Activated CD4-positive, CD25-positive, alpha-beta regulatory T cell treated with anti-CD3 and anti-CD28 coated beads, Interleukin-2, amount 50 U/mL, for 24 hours (primary cell): ENCODE results near the gene GTF2H1.
A peak's percentile ranks its signal among the peaks of the same experiment; 100 is the strongest.

Experiments used
- ATAC-seq, 2 donors: fragments of 150-1000 bp; cut with Tn5 transposase; one replicate each; pipeline ENCODE4 v1.10.0; 2021; ENCODE audit warnings: mild to moderate bottlenecking in 1 of 2, moderate library complexity in 1 of 2

Gene GTF2H1

DNA sequence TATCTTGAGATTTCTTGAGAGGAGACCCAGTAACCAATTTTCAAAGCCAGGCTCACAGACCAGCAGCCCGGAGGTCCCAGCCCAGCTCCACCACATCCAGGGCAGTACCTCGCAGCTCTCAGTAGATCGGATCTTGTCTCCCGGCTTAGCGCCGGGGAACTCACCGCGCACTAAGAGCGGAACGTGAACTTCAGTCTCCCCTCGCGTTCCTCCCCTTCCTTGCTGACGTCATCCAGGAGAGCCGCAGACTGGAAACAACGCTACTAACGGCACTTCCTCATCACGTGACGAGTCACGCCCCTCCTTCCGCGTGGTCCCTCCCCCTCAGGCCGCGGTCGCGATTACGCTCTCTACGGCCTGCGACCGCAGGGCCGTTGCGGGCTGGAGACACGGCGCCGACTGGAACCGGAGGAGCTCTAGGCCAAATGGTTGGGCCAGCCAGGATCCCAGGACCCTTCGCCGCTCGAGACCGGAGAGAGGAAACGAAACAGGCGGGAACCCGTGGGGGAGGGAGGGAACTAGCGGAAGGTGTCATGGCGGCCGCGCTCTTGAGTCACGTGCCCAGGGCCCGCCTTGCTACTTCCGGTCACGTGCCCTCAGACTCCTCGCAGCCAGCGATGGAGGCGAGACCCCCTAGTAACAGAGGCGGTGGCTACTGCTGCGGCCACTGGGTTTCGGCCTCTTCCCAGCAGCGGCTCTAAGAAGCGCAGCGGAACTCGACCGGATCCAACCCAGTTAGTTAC, at the start of gene GTF2H1, which contains the start of gene HPS5:
TSS of gene GTF2H1 (plus strand) at position 599 of the 743 bp plus-strand sequence. CDS start 10,508 bp downstream, outside the sequence.
TSS of gene HPS5 (minus strand) at position 172 of the 743 bp plus-strand sequence. CDS start 4,282 bp downstream, outside the sequence.
- peak; percentile 90 for ATAC-seq

DNA sequence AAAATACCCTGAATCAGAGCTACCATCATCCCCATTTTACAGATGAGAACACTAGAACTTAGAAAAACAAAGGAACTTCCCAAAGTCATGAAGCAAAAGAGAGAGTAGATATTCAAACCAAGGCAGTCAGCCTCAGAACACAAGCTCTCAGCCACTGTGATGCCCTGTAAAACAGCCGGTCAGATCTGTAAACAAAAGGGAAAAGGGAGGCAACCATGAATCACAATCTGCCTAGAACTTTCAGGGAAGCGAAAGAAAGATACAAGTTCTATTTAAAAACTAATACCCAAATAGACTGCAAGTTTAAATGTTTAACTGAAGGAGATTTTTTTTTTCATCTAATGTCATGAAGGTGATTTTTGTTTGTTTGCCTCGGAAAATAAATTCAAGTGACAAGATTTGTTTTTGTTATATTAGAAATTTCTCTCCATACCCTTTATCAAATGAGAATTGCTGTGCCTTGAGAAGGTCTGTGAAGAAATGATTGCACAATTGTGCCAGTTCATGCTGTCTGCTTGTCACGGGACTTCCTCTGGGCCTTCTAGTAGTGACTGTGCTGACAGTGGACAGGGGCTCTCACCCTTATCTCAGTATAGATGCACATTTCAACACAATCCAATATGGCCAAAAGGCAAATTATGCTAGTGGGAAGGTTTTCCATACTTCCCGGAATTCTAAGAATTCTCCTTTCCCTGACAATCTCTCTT, 44.6 kb upstream of the GTF2H1 start:
- no peak for ATAC-seq

DNA sequence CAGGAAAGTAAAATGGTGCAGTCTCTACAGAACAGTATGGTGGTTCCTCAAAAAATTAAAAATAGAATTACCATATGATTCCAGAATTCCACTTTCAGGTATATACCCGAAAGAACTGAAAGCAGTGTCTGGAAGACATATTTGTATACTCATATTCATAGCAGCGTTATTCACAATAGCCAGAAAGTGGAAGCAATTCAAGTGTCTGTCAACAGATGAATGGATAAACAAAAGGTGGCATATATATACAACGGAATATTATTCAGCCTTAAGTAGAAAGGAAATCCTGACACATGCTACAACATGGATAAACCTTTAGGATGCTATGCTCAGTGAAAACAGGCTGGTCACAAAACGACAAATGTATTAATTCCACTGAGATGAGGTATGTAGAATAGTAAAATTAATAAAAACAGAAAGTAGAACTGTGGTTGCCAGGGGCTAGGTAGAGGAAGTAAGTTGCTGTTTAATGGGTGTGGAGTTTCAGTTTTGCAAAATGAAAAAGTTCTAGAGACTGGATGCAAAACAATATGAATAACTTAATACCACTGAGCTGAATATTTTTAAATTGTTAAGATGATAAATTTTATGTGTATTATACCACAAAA, 41.8 kb upstream of the GTF2H1 start:
- peak; percentile 76 to 89 for ATAC-seq

DNA sequence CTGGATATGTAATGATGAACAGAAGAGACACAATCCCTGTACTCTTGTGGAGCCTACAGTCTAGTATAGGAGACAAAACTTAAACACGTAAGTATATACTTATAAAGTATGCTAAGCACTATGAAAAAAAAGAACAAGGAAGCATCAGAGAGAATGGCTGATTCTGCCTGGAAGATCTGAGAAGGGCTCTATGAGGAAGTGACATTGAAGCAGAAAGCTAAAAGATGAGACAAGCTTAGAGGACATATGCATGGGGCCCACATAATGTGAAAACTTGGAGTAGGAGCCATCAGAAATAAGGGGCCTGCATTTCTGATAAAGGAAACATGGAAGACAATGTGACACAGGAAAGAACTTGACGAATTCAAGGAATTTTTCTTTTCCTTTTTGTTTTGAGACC, 39.7 kb upstream of the GTF2H1 start:
- no peak for ATAC-seq

DNA sequence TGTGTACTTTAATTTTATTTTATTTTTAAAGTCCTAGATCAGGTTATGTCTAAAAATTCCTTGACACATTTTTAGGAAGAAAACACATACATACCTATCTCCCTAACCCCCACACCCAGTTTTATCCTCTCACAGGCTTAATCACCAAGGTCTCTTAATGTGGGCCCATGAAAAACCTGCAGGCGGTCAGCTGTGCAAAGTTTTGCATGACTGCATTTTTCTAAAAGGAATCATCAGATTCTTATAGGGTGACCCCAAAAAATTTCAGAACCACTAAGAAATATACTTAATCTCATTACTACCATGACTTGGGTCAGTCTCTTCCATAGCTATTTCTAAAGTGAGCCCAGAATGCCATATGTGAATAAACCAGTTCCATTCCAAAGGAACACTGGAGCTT, 36.5 kb upstream of the GTF2H1 start:
- ATAC-seq = no peak

DNA sequence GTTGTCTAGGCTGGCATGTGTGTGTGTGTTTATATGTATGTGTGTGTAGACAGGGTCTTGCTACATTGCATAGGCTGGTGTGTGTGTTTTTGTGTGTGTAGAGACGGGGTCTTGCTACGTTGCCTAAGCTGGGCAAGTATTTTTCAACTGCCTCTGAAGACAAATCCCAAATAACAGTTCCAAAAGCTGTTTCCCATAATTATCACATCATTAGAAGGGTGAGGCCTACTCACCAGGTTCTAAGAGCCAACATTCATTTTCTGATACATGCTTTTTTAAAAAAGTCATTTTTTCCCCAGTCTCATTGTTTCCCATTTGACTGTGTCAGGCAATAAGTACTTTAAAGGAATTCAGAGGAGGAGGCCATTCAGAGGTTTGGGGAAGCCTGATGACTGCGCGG, 33.5 kb upstream of the GTF2H1 start:
- ATAC-seq = no peak

DNA sequence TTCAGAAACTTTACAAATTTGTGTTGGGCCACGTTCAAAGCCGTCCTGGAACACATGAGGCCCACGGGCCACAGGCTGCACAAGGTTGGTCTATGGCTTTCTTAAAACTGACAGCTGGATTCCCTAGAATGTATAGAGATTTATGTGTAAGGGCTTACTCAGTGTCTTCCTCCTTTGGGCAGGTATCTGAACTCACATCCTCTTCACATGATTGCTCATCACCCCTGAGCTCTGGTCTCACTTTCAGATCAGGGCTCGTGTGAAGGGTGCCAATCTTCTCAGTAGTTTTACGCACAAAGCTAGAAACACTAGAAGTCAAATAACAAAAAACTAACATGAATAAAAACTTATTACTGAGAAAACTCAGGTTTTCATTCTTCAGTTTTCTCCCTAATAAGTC, 27.5 kb upstream of the GTF2H1 start:
- ATAC-seq = peak; percentile 73 to 76

DNA sequence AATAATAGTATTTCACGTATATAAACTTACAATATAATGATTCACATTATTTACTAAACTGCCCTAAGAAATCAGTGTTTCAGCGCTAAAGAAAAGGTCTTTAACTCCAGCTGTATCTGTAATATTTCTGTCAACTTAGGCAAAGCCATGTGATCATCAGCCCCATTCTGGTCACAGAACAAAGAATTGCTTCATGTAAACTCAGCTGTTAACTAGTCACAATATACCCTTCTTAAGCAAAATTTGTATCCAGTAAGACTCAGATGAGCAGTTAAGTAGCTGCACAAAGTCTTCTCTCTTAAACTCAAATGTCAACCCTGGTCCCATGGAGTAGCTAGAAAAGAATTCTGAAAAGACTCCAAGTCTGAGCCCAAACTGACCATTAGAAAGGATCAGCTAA, 27.1 kb upstream of the GTF2H1 start:
- ATAC-seq = no peak

DNA sequence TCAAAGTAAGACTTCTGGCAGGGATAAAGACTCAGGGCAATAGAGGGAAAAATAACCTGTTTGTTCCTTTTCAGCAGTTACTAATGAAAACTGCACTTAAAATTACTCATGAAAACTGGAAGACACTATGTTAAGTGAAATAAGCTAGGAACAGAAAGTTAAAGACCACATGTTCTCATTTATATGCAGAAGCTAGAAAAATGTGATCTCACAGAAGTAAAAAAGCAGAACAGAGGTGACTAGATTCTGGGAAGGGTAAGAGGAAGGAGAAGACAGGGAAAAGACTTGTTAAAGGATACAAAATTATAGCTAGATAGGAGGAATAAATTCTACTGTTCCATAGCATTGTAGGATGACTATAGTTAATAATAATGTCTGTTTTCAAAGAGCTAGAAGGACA, 22.6 kb upstream of the GTF2H1 start:
- ATAC-seq = no peak

DNA sequence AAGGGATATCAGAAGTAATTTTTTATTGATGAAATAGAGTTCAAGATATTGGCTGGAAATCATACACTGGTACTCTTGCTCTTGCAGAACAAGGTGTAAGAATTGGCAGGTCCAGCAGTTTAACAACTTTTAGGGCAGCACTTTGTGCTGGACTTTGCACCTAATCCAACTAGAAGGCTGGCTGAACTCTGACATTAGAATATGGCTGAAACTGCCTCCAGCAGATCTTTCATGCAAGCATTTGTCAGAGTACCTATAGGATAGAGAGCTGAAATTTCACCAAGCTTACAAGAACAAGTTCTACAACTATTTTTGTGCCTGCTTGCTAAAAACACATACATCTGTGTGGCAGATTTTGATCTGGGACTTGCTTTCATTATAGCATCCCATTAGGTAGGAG, 17.6 kb upstream of the GTF2H1 start:
- no peak for ATAC-seq

DNA sequence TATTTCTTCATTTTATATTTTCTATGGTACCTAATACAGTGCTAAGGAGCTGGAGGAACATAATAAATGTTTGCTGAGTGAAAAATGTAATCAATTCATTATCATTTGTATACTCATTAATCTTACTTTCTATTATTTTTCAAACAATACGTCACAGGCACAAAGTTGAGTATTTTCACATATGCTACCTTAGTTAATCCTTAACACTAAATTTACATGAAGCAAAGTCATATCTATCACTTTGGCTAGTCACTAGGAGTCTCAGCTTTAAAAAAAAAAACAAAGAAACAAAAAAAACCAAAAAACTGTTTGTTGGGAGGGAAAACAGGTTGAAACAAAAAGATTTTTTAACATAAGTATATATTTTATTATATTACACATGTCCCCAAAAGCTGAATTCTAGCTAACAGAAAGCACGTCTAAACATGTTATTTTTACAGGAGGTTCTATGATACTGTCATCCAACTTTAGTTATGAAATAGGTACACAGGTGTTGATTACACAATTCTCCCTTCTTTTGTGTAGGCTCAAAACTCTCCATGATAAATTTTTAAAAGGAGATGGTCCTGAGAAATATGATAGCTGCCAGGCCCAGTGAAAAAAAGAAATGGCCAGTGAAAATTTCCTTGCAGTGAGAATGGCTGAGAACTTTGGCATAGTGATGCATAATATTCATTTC, 14.8 kb upstream of the GTF2H1 start:
- no peak for ATAC-seq

DNA sequence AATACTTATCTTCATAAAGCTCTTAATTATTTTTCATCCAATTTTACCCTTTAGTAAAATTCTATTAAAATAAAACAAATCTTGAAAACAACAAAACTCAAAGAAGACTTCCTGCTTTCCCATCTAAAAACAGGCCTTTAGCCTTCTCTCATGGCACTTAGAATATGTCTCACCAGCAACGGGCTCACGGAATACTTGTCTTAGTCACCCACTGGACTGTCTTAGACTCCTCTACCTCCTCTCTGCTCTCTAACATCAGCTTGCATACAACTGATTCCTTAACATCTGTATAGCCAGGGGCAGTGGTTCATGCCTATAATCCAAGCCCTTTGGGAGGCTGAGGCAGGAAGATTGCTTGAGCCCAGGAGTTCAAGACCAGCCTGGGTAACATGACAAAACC, 14.1 kb upstream of the GTF2H1 start:
- ATAC-seq = no peak

DNA sequence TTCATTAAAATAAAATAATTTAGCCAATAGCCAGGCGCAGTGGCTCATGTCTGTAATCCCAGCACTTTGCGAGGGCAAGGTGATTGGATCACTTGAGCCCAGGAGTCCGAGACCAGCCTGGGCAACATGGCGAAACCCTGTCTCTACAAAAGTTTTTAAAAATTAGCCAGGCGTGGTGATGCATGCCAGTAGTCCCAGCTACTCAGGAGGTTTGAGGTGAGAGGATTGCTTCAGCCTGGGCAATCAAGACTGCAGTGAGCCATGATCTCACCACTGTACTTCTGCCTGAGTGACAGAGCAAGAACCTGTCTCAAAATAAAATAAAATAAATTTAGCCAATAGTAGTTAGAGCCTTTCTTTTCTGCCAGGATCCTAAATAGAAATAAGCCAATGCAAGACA, 12.7 kb upstream of the GTF2H1 start:
- ATAC-seq = no peak

DNA sequence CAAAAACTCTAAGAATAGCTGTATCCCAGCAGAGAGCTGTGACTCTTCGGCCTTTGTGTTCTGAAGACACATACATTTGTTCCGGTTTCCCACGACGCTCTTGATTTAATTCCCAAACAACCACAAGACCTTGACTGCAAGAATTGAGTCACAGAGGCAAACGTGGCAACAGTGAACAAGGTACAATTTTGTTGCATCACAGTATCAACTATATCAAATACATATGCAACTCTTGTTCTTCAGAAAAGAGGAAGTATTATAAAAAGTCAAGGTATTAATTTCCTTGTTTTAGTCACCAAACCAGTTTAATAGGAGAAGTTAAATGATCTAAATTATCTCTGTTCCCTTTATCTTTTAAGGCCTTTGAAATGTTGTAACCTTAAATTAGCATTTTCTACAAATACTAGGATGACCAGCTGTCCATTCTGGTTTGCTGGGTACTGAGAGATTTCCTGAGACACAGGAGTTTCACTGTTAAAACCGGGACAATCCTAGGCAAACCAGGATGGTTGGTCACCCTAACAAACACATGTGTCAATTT, 11.5 kb upstream of the GTF2H1 start:
- ATAC-seq = no peak

DNA sequence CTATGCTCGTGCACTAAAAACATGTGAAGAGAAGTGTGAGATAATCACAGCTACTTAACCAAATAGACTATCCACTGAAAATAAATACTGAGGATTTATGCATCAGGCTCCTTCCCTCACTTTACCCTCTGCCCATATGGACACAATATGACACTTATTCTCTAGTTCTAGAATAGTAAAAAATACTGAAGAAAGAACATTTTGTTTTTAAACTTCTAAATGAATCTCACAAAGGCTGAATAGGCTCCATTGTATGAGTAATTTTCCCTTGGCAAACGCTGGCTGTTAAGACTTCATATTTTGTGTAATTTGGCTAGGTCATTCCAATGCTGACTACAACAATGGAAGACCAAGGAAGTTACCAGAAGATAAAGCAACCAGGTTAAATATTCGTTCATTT, 10.4 kb upstream of the GTF2H1 start:
- no peak for ATAC-seq

DNA sequence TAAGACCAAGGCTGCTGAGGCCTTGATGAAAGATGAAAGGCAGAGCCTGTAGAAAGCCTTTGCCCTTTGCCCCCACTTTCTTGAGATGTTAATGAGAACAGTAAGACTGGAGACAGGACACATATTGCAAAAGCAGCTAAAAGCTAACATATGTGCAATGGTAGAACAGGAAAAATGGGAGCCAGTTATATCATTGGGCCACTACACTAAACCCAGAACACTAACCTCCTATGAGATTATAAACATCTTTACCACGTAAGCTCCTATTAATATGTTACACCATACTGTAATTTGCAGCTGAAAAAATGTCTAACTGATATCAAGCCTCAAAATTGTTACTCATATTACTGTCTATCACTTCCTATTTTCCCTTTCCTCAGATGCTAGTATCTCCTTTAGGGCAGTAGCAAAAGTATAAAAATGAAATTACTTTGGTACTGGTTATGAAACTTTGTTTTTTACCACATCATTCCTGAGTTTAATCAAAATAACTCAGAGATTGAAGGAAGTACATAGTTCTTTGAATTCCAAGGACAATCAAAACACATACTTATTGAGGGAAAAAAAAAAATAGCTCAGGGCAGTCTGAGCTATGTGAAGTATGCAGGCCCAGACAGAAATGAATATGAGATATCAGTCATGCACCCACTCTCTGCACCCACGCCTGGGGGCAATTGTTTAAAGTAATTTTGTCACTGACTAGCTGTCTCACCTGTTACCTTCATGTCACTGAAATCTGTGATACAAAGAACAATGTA, 9.5 kb upstream of the GTF2H1 start:
- no peak for ATAC-seq

DNA sequence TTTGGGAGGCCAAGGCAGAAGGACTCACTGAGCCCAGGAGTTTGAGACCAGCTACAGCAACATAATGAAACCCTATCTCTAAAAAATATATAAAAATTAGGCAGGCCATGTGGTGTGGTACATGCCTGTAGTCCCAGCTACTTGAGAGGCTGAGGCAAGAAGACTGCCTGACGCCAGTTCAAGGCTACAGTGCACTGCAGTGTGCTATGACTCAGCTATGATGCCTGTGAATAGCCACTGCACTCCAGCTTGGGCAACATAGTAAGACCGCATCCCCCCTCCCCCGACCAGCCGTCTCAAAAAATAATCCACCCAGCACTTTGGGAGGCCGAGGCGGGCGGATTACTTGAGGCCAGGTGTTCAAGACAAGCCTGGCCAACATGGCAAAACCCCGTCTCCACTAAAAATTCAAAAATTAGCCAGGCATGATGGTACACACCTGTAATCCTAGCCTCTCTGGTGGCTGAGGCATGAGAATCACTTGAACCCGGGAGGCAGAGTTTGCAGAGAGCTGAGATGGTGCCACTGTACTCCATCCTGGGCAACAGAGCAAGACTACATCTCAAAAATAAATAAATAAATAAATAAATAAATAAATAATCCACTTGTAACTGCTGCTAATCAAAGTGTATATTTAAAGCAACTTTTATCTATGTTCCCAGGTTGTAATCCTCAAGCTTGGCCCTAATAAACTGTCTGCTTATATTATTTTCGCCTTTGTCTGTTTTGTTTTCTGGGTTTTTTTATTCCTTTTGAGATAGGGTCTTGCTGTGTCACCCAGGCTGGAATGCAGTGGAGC, 8.2 kb upstream of the GTF2H1 start:
- ATAC-seq = no peak

DNA sequence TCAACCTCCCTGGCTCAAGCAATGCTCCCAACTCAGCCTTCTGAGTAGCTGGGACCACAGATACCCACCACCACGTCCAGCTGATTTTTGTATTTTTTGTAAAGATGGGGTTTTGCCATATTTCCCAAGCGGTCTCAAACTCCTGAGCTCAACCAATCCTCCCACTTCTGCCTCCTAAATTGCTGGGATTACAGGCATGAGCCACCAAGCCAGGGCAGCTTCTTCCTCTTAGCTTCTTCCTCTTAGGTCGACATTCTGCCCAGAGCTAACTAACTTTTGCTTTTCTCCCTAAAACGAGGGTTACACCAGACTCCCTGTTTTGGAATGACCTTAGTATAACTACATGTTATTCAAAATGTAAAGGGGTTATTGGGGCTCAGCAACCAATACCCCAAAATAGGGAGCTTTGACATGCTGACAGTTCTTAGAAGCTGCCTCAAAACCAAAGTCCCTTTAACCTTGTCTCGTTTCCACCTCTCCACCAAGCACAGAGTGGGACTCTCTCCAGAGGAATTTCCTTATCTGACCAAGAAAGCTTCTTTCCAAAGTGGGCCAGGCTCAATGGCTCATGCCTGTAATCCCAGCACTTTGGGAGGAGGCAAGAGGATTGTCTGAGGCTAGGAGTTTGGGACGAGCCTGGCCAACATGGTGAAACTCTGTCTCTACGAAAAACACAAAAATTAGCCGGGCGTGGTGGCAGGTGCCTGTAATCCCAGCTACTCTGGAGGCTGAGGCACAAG, 7.4 kb upstream of the GTF2H1 start:
- ATAC-seq = no peak

DNA sequence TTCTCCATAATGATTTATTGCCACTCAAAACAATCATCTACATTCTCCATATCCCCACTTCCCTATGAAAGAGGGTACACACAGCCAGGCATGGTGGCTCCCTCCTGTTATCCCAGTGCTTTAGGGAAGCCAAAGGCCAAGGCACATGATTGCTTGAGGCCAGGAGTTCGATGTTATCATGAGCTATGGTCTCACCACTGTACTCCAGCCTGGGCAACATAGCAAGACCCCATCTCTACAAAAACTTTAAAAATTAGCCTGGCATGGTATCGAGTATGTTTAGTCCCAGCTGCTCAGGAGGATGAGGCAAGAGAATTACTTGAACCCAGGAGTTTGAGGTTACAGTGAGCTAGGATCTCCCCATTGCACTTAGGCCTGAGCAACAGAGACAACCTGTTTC, 6.5 kb upstream of the GTF2H1 start:
- no peak for ATAC-seq

DNA sequence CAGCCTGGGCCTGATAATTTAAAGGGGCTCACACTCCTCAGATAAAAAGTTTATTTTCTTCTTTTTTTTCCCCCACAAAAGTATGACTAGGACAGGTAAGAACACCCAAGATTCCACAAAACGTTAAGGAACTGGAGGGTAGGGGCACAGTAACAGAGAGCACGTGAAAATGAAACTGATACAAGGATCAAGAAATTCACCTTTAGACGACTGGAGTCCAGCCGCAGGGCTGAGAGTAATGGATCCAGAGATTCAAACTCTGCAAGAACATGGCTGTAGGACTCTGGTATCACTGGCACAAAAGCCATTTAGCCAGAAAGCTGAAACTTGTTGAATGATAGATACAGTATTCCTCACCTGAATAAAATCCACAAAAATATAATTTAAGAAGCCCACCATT, 4.8 kb upstream of the GTF2H1 start:
- ATAC-seq = no peak

DNA sequence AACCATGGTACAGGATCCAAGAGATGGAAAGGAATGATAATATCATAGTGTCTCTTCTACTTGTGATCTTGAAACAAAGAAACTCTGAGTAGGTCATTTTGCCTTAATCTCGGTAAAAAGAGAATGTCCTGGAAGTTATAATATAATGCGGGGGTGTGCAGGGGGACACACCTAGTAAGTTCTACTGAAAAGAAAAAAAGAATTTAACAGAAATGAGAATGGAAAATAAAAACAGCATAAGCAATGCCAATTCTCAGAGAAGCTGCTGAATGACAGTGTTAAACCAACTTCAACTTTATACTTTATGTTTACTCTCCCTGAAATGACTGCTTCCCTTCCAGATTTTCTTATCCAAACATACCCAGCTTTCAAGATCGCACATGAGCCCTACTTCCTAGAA, 2.5 kb upstream of the GTF2H1 start:
- no peak for ATAC-seq
